ENCODE results near the gene RPS4Y1. TPM values are rescaled to one million over a fixed set of nuclear protein-coding genes. Genes with fewer than 3 reads are reported as not detected.

Gene RPS4Y1
- total and polyA plus RNA-seq, 2 of the 8 experiments (the other 6 are each of a cell fraction or from before 2014, with no cell fraction given) = 259 to 790 TPM

DNA sequence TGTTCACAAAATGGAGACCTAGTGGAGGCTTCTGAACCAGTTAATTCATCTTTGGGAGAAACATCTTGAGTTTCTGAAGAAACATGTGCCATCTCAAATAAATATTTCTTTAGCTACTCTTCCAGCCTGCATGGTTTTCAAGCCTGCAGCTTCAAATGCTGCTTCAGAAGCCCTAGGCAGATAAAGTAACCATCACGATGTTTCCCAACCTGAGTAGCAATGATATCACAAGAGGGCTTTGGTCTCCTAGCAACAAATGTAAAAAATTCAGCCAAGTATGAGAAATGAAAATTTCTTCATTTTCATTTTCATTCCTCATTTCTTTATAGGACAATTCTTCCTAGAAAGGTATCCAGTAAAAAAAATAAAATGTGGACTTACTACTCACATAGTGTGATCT, 42.2 kb downstream of the RPS4Y1 start:
- H3K23me2 ChIP-seq (ENCODE audit: low read depth, low read length) = no peaks in the 10 kb centered on the region
- H3K27me3 ChIP-seq (replicated peaks in 1 of 4; ENCODE audit: control insufficient read depth in 3 of 4, extremely low read depth in 1 of 4, insufficient read depth in 3 of 4, low read length in 3 of 4) = no peaks in the 10 kb centered on the region
- H2AK5ac ChIP-seq (ENCODE audit: low read depth, low read length) = no peak overlapping the region
- no peaks in the 10 kb centered on the region for H3K79me2 ChIP-seq (ENCODE audit: control insufficient read depth in 1 of 2, insufficient read depth in 2 of 2, low read length in 2 of 2)
- H2BK120ac ChIP-seq (replicated peaks; ENCODE audit: low read depth, low read length) = no peak overlapping the region
- H4K91ac ChIP-seq (replicated peaks; ENCODE audit: insufficient read length, low read length) = no peak overlapping the region
- FAIRE-seq (no peak), DNase-seq (ENCODE audit: low read depth in 1 of 2, low spot score in 2 of 2) (no peak)
- H3K14ac ChIP-seq (ENCODE audit: insufficient read length) = no peak overlapping the region
- H3K56ac ChIP-seq (replicated peaks; ENCODE audit: insufficient read length, low read depth, low read length) = no peak overlapping the region
- H2BK12ac ChIP-seq (ENCODE audit: low read depth, low read length) = no peak overlapping the region
- ChIA-PET CTCF (ENCODE audit: partially characterized antibody) (no interaction called here), POLR2A (ENCODE audit: partially characterized antibody) (no interaction called here)
- WGBS, 2 experiments (ENCODE audit: extremely low coverage in 1 of 2, insufficient coverage in 1 of 2, insufficient read length in 1 of 2, insufficient replicate concordance in 2 of 2, low coverage in 1 of 2, low lambda C conversion rate in 2 of 2, missing lambda C conversion rate in 1 of 2) = 91% methylated on average over 1 of the region's 1 CpG; no CpG with 5 or more reads in 1 of the 2 experiments
- no peak overlapping the region for H2BK20ac ChIP-seq (ENCODE audit: low read length)
- H3K18ac ChIP-seq (ENCODE audit: extremely low read depth, low read length) = no peak overlapping the region
- peaks cover 0 to 2% (median 0%) of the 10 kb centered on the region in 4 experiments; a peak in 2 of 7 replicates for H3K4me1 ChIP-seq (replicated peaks in 1 of 4; ENCODE audit: control insufficient read depth in 3 of 4, insufficient read depth in 4 of 4, low read length in 3 of 4)
- H3K4me3 ChIP-seq (ENCODE audit: extremely low read depth in 1 of 4, insufficient read depth in 2 of 4, low read depth in 3 of 4, low read length in 4 of 4) = no peak overlapping the region
- H2AFZ ChIP-seq (ENCODE audit: low read length) = no peak overlapping the region
- H3K36me3 ChIP-seq (ENCODE audit: control insufficient read depth in 2 of 4, insufficient read depth in 4 of 4, low read length in 3 of 4) = no peaks in the 10 kb centered on the region
- H3K23ac ChIP-seq (ENCODE audit: insufficient read length) = no peak overlapping the region
- no peaks in the 10 kb centered on the region for H4K20me1 ChIP-seq (replicated peaks in 1 of 2; ENCODE audit: control insufficient read depth in 1 of 2, insufficient read depth in 2 of 2, low read length in 2 of 2)
- no peaks in the 10 kb centered on the region for H3K9me3 ChIP-seq (ENCODE audit: insufficient read depth in 2 of 2, low read depth in 1 of 2, low read length in 1 of 2)
- no peak overlapping the region for H3K27ac ChIP-seq (ENCODE audit: low read depth, low read length)
- no peak overlapping the region for H2BK5ac ChIP-seq (ENCODE audit: low read depth, low read length)
- no peak overlapping the region for H4K5ac ChIP-seq (ENCODE audit: insufficient read length, low read depth, low read length)
- no peak overlapping the region for H3K4me2 ChIP-seq (ENCODE audit: insufficient read depth in 1 of 2, low read depth in 2 of 2, low read length in 2 of 2)
- H3K9ac ChIP-seq (replicated peaks in 1 of 4; ENCODE audit: extremely low read depth in 1 of 4, low read depth in 3 of 4, low read length in 3 of 4) = no peak overlapping the region
- no peaks in the 10 kb centered on the region for H3K79me1 ChIP-seq (ENCODE audit: low read depth, low read length)
- H3K4ac ChIP-seq (replicated peaks; ENCODE audit: insufficient read length, low read depth, low read length) = no peak overlapping the region
- no peak overlapping the region for H2BK15ac ChIP-seq (ENCODE audit: low read length)
- H4K8ac ChIP-seq (ENCODE audit: extremely low read depth, insufficient read depth, low read length) = no peak overlapping the region
- TF ChIP-seq SAP30 (IDR thresholded peaks at IDR 0.05; ENCODE audit: insufficient read depth, insufficient replicate concordance, low read length) = no peak
- TF ChIP-seq HDAC6 (IDR thresholded peaks at IDR 0.05; ENCODE audit: low read depth, low read length) = no peak
- TF ChIP-seq YY1 (IDR thresholded peaks at IDR 0.05; ENCODE audit: low read depth, low read length) = no peak
- TF ChIP-seq SRF (IDR thresholded peaks at IDR 0.05; ENCODE audit: low read depth, low read length) = no peak
- no peak for TF ChIP-seq KDM5A (IDR thresholded peaks at IDR 0.05; ENCODE audit: low read length)
- TF ChIP-seq CBX5 (IDR thresholded peaks at IDR 0.05; ENCODE audit: low read depth, low read length) = no peak
- TF ChIP-seq TCF12 (IDR thresholded peaks at IDR 0.05; ENCODE audit: low read depth, low read length) = no peak
- TF ChIP-seq RBBP5 (IDR thresholded peaks at IDR 0.05; ENCODE audit: borderline replicate concordance, low read depth, low read length) = no peak
- no peak for TF ChIP-seq RNF2 (IDR thresholded peaks at IDR 0.05; ENCODE audit: borderline replicate concordance, low read depth, low read length, missing control alignments, poor library complexity, severe bottlenecking)
- TF ChIP-seq BCL11A (IDR thresholded peaks at IDR 0.05; ENCODE audit: low read depth in 2 of 2, low read length in 2 of 2) = no peak
- TF ChIP-seq CEBPB (IDR thresholded peaks at IDR 0.05; ENCODE audit: low read depth, low read length) = no peak
- no peak for TF ChIP-seq MAFK (IDR thresholded peaks at IDR 0.05; ENCODE audit: low read depth, low read length)
- TF ChIP-seq, protein P1, sequence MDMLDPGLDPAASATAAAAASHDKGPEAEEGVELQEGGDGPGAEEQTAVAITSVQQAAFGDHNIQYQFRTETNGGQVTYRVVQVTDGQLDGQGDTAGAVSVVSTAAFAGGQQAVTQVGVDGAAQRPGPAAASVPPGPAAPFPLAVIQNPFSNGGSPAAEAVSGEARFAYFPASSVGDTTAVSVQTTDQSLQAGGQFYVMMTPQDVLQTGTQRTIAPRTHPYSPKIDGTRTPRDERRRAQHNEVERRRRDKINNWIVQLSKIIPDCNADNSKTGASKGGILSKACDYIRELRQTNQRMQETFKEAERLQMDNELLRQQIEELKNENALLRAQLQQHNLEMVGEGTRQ (IDR thresholded peaks at IDR 0.05; ENCODE audit: low read length) = no peak
- no peak for TF ChIP-seq SIN3A (conservative IDR thresholded peaks at IDR 0.05 in 1 of 2, IDR thresholded peaks at IDR 0.05 in 1 of 2; ENCODE audit: low read depth in 1 of 2, low read length in 2 of 2)

Data from H1 (cell line).